A204.1 (cell line): Measurements from ENCODE around the gene SELENOO.

Experiments used
- FAIRE-seq: peaks from 2 replicates; lab custom pipeline; 2012; peaks lifted over from hg19 to GRCh38; lab: Jason Lieb, UNC

SELENOO gene

DNA sequence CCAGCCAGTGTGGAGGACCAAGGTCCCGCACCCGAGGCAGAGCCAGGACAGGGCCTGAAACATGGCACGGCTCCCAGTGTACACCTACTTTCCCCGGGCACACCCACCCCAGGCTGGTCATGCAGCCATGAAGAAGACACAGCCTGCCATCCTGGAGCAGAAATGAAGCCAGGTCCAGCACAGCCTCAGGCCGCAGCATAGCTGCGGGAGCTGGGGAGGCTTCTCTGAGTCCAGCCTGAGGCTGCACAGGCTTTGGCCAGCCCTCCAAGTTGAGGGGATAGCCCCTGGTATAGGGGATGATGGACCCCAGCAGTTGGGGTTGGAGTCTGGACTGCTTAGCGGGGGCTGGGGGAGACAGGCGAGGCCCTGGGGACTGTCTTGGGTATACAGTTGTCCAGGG, 53.1 kb downstream of the SELENOO start:
- FAIRE-seq, result no peak

DNA sequence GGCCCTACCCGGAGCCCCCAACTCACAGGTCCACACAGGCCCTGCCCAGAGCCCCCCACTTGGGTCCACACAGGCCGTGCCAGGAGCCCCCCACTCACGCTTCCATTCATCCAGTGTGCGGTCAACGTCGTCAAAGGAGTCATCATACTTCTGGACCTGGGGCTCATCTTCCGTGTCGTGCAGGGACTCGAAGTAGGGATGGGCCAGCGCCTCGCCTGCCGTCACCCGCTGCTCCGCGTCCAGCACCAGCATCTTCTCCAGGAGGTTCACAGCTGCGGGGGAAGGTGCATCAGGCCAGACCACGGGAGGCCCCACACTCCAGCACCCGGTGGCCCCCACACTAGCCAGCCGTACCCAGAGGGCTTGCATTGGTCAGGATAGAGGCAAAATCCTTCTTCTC, 54.3 kb downstream of the SELENOO start:
- FAIRE-seq, result no peak

DNA sequence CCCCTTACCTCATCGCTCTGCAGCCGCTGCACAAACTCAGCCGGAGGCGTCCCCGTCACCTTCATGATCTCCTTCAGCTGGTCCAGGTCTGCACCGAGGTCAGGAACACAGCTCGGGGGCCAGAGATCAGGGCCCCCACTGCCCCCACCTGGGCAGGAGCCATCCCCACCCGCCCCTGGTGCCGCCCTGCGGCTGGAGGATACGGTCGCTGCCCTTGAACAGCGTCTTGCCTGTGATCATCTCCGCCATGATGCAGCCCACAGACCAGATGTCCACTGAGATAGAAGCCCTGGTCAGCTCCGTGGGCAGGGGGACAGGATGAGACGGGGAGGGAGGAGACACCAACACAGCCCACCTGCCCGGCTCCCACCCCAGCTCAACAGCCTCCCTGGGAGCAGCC, 54.8 kb downstream of the SELENOO start:
- FAIRE-seq, result no peak

DNA sequence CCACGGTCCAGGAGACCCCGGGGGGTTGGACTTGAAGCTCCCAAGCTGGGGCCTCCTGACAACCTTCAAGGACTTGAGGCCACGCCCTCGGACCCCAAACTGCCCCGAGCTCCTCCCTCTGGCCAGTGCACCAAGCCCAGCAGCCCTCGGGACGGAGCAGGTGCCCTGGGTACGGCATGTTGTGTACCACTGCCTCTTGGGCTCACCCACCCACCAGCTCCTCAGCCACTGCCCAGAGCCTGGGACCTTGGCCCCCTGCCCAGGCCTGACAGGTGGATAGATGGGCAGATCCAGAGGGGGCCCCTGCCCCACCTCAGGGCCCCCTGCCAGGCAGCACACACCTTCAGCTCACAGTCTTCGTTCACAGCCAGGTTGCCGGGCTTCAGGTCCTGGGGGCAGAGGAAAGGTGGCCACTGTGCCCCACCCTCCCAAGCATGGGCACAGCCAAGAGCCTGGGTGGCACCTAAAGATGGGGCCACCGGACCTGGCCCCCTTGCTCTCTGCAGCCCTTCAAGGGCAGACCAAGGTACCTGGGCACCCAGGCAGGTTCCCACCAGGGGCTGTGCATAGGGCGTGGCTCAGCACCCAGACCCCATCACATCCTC, 55.5 kb downstream of the SELENOO start:
- FAIRE-seq, result no peak

DNA sequence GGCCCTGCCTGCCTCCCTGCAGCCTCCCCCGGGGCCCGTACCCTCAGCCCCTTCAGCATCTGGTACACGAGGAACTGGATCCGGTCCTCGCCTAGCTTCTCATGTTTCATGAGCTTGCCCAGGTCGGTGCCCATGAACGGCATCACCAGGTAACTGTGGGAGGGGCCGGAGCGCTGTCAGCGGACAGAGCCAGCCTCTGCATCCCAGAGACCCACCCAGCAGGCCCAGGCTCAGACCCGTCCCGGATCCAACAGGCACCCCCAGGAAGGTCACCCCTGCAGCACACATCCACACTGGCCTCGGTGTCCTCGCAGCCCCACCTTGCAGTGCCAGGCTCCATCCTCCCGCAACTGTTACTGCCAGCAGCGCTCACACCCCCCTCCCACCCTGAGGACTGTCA, 56.2 kb downstream of the SELENOO start:
- FAIRE-seq, result no peak

DNA sequence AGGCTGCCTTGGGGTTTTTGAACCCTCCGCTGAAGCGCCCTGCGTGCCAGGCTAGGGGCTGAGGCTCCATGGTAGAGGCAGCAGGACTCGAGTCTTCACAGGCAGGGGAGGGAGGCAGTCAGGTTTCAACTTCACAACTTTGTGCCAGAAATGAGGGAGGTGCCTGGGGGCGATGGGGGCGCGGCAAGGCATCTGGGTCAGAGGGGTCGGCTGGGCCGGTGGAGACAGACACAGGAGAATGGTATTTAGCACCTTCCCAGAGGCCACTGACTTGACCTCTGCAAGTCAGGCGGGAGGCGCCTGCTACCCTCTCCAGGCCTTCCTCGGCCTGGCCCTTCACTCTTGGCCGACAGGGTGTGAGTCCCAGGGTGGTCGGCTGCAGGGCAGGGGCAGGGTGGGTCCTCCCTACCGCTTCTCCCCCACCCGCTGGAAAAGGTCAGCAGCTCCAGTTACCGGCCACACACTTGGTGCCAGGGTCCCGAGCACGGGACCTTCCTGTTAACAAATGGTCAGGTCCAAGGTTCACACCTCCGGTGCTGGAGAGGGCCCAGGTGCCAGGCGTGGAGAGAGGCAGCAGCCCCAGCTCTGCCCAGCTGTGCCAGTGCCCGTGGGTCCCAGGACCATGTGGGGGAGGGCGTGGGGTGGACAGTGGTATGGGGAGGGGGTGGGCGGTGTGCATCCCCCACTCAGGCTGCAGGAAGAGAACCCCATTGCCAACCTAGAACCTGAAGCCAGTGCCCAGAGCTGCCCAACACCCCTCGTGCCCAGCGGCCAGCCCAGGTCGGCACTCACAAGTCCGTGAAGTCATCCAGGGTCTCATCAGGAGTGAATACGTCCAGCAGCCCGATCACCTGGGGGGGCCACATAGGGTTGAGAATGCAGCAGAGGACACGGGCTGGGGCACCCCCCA, 56.9 kb downstream of the SELENOO start:
- no peak for FAIRE-seq

DNA sequence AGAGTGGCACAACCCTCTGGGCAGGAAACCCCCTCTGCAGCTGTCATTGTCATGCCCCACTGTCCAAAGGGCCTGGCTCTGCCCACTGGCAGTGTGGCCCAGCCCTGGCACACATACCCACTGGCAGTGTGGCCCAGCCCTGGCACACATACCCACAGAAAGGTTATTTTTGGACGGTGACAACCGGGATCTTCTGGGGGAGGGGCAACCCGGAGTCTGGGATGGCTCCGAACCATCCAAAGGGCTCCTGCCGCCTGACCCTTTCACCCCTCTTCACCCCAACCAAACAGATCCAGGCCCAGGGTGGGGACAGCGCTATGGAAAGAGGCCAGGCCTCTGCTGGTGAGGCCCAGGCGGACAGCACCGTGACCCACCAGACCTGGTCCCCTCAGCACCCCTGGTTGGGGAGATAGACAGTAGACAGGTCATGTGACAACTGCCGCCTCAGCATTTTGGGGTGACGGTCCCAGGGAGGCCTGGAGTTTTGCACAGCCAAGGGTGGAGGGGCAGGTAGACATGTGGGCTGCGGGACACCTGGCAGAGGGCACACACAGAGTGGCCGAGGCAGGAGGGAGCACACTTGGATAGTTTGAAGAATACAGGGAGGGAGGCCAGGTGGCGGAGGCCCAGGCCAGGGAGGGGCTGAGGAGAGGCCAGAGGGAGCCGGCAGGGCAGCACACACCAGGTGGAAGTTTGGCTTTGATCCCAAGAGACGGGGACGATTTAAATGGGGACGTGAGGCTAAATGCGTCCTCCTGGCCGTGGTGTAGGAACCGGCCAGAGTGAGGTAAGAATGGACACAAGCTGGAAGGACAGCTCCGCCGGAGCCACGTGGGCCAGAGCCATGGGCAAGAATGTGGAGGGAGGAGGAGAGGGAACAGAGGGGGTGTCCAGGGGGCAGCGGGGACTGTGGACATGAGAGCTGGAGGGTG, 57.8 kb downstream of the SELENOO start:
- no peak for FAIRE-seq

DNA sequence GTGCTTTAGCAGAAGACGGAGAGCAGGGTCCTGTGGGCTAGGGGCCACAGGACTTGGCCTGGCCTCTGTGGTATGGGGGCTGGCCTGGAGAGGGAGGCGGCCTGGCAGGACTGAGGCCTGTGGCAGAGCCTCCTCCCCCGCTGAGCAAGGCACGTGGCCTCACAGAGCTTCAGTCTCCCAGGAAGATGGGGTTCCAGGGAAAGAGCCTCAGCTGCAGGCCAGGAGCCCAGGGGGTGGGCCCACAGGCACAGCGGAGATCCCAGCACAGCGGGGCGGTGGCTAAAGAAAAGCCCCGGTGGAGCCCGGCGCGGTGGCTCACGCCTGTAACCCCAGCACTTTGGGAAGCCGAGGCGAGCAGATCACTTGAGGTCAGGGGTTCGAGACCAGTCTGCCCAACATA, 58.5 kb downstream of the SELENOO start:
- FAIRE-seq, result no peak

DNA sequence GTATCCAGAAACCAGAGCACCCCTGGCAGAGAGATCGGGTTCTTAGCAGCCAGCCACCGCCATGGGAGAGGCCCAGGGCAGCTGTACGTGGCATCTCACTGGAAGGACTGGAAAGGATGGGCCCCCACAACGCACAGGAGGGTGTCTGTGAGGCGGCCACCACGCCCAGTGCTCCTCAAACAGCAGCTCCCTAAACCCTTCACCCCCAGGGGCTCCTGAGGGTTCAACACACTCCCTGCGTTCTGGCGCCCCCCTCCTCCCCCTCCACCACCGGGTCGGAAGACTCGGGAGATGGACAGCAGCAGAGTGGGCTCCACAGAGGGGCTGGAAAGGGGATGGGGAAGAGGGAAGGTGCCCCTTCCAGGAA, 59.6 kb downstream of the SELENOO start:
- FAIRE-seq, result no peak

DNA sequence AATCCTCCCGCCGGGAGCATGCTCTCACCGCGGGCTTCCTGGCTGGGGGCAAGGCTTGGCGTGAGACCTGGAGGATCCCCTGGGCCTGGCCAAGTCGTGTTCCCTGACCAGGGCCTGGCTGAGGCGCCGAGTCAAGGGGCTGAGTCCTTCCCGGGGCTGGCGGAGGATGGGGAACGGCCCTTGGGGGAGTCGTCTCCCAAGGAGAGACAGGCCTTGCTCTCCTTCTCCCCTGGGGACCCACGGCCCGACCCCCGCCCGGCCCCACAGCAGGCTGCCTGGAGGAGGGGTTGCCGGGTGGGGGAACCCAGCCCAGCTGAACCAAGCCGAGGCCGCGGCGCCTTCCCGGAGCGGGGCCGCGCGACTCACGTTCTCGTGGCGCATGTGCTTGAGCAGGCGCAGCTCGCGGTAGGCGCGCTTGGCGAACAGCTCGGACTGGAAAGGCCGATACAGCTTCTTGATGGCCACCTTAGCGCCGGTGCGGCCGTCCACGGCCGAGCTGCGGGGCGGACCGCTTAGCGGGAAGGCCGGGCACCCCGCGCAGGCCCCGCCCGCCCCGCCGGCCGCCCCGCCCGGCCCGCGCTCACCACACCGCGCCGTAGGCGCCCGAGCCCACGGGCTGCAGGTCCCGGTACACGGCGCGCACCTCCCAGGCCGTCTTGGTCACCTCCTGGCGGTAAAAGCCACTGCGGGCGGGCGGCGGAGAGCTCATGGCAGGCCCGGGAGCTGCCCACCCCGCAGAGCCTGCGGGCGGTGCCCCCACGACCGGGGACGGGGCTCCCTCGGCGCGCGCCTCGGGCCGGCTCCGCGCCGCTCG, 60.2 kb downstream of the SELENOO start:
- no peak for FAIRE-seq

DNA sequence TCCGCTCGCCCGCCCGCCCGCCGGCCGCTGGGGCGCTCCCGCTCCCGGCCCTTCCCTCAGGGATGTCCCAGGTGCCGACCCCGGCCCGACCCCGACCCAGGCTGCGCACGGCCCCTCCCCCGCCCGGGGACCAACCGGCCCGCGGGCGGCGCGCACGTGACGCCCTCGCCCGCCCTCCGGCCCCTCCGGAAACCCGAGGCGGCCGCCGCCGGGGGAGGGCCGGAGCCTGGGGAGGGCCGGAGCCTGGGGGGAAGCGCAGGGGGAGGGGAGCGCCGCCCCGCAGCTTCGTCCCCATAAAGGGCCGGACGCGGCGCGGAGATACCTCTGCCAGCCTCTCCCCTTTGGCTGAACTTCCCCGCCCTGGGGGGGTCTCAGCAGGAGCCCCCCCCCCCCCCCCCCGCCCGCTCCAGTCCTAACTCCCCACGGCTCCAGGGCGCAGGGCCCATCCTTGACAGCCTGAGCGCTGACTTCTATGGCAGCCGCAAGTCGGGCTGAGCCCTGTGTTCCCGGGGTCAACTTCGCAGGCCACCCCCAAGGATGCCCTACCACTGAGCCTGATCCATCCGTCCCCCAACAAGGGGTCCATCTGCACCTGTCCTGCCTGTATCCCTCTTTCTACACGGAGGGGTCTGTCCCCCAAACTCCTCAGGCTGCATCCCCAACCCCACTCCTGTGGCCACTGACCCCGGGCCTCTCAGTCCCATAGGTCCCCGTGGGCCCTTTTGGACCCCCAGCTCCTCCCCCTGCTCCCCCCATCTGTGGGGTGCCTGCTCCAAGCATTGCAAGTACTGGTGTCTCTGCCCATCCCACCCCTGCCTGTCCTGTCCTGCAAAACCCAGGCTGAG, 61.0 kb downstream of the SELENOO start, which contains the start of gene MAPK12:
Gene MAPK12 (minus strand): TSS at position 69 of the 845 bp plus-strand sequence. CDS start 174 bp downstream, outside the sequence.
- FAIRE-seq, result no peak

DNA sequence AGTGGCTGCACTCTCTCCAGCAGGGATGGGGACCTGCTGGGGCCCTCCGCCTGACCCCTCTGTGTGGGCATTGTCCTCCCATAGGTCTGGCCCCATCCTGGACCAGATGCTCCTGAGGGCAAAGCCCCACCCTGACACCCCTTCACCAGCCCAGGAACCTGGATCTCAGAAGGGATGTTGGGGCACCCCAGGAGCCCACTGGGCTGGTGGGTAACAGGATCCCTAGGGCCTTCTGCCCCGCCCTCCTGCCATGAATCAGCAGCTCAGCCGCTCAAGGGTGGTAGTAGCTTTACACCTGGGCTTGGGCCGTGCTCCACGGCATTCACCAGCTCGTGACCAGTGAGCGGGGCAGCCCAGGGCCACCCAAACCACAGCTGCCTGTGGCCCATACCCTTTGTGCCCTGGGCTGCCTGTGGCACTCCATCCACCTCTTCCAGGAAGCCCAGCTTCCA, 61.7 kb downstream of the SELENOO start:
- FAIRE-seq, result no peak

DNA sequence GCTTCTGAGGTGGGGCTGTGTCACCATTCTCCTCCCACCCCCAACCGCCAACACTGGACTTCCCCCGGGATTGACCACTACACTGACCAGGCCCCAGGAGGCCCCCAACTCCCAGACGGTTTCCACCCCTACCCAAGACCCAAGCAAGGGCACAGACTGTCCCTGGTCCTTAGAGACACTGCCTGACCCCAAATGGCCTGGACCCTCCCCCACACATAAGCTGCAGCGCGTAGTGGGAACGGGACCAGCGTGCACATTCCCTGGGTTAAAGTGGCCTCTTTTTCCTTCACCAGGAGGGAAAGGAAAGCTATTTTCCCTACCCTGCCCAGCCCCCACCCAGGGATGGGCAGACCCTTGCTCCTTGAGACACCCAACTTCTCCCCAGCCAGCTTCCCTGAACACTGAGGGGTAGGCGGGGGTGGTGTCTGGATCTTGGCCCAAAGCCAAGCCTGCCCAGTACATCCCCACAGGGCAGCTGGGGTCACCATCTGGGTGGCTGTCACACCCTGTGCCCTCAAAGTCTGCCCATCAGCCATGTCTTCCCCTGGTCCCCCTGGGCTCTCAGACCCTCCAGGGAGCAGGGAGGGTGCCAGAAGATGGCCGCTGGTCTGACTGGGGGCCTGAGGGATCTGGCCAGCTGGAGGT, 62.3 kb downstream of the SELENOO start:
- FAIRE-seq, result no peak

DNA sequence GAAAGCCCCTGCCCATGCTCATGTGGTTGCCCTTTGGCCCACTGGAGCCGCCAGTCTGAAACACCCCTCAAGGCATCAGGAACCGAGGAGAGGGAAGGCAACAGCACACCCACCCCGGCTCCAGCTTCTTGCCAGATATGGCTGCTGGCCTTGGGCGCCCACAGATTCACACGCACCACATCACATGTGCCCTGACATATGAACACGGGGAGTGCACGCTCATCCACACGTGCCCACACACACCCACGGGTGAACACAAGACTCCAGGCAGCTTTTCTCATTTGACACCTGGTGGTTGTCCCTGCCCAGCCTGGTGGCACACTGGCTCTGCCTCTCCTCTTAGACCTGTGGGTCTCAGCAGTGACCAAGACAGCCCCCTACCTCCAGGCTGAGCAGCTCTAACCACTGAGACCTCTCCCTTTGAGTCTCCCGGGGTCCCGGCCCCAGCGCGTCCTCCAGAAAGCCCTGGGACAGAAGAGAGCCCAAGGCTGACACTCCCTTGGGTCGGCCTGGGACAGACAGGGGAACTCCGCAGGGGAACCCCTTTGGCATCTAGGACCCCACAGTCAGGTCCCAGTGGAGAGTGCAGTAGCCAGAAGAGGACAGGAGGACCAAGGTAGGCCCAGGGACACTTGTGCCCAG, 63.4 kb downstream of the SELENOO start:
- no peak for FAIRE-seq

DNA sequence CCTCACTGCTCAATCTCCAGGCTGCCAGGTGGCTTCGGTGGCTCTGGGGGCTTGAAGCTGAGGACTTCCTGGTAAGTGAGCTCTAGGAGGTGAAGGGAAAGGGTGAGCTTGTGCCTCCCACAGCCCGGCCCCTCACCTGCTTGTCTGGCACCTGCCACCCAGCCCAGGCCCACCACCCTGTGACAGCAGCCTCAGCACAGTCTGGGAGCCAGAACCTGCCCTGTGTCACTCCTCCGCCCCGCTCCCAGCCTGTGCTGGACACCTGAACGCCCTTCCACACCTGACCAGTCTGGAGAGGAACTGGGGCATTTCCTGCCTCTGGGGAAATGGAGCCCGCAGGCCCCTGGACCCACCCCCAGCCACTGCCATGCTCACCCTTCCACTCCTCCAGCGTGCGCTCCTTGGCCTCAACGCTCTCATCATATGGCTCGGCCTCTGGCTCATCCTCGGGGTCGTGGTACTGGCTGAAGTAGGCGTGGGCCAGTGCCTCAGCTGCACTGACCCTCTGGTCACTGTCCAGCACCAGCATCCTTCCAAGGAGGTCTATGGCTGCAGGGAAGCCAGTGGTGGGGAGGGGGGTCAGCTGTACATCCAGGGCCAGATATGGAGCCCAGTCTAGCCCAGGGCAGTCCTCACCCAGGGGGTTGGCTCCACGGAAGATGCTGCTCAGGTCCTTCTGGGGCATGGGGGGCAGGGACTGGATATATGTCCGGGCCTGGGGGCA, 64.3 kb downstream of the SELENOO start:
- FAIRE-seq, result no peak

DNA sequence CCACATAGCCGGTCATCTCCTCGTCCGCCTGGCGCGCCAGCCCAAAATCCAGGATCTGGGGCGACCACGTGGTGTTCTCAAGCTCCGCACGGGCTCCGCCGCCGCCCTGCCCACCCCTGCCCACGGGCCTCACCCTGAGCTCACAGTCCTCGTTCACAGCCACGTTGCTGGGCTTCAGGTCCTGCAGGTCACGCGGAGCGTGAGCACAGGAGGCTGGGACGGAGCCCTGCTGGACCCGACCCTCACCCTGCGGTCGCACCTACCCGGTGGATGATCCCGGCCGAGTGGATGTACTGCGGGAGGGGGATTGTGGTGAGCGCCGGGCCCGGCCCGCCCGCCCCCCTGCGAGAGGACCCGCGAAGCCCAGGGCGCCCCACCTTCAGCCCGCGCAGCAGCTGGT, 66.2 kb downstream of the SELENOO start:
- FAIRE-seq, result no peak
